Hepatic stellate cell (primary cell): ENCODE data around the gene TRIB2.

ENCODE experiments used
- DNase-seq: peaks from one replicate; pipeline ENCODE4 v3.0.0; 2011; ENCODE audit warnings: low spot score

TRIB2 gene

GRCh38 chr2:12720754-12721378 lies 4.1 kb downstream of the TRIB2 start:
- DNase-seq: no peak

- no peak for DNase-seq
Observed at GRCh38 chr2:12721566-12722446, 5.1 kb downstream of the TRIB2 start.

DNA sequence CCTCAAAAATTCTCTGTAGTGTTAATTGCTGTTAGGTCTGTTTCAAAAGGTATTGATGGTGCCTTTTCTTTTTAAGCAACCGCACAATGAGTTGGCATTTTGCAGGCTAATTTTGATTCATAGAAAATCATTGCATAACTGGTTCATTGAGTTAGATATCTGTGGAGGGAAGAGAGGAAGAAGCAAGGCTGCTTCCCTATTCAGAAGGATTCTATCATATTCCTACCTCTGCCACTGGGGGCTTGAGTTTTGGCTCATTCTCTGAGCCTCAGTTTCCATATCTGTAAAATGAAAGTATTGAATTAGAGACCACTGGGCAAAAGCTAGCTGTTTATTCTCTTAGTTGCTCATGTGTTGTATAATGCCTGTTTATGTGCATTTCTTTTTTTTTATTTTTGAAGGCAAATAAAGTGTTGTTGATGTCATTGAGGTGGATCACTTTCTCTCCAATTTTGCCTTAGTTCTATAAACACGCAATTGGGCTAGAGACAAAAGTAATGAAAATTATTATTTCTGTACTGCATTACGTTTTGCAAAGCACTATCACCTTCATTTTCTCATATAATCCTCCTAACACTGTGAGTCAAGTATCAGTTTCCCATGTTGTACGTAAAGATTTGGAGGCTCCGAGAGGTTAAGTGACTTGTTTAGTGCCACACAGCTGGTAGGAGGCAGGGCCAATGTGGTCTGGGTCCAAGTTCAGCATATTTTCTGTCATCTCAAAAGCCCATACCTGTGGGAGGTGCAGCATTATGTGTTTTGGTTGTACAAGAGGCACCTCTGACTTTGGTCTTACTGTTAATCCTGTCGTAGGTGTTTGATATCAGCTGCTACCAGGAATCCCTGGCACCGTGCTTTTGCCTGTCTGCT lies 5.9 kb downstream of the TRIB2 start:
- DNase-seq: no peak

- DNase-seq: no peak
Observed at GRCh38 chr2:12723736-12724463, 7.2 kb downstream of the TRIB2 start.

GRCh38 chr2:12725233-12726187 lies 8.8 kb downstream of the TRIB2 start:
- DNase-seq: no peak

DNA sequence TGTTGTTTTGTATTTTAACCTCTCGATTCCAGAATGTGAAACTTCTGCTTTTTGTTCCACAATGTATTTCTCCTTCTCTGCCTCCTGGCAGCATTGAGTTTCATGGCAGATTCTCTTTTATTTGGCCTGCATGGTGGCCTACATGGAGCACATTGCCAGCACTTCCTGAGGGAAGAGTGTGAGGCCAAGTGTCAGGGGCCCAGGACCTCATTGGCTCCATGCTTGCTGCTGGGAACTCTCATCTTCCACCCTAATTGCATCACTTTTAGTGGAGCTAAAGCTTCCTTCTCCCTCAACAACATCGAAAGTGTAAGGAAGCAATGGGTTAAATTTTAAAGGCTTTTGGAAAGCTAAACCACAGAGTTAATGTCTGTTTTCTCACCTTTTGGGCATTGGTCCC lies 9.5 kb downstream of the TRIB2 start:
- DNase-seq: no peak

DNA sequence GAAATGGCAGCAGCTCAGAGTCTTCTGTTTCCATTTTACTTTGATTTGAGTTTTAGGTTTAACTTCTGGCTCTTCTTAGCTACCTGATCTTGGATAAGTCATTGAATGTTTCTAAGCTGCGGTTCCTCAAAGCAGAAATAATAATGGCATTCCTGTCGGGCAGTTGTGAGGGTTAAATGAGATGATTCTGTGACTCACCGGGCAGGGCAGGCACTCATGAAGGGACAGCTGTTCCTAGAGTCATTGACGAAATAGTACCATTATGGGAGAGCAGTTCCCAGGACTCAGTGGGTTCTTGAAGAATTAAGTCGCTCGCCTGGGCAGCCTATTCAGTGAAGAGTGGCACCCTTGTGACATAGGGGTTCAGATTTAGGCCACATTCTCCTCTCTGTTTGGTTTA lies 10.3 kb downstream of the TRIB2 start:
- DNase-seq: no peak

DNA sequence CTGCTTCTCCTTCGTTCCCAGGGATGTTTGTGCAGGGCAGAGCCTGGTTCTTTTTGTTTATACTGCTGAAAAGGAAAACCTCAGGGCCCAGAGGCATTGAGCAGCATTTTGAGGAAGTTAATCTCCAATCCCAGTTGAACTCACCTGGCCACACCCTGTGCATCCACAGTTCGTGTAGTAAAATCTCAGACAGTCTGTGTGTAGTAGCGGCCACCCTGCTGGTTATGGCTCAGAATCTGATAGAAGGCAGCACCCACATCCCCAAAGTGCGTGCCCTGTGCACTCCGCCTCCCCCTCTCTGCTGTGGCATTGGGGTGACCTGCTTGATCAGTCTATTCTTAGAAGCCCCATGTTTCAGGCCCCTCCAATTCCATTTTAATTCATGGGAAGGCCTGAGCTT lies 10.9 kb downstream of the TRIB2 start:
- DNase-seq: no peak

DNA sequence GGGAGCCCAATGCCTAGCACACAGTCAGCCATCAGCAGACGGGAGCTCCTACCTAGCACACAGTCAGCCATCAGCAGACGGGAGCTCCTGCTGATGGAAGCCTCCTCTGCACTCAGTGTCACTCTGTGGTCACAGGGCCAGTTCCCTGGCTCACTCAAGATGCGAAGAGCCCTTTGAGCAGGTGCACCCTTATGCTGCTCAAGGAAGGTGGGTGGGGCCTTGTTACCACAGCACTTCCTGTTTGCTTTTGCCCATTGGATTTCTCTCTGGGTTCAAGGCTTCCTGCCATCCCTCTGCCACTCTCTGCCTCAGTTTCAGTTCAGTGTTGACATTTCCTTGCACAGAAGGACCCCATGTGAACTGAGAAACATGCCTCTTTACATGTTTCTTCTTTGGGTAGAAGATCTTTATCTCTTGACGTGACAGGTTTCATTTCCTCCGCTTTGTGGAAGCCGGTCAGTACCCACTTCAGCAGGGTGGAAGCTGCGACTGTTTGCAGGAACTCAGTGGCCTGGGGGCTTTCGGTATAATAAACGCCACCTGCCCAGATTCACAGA lies 11.6 kb downstream of the TRIB2 start:
- no peak for DNase-seq

- DNase-seq: no peak
Observed at GRCh38 chr2:12730265-12730664, 13.5 kb downstream of the TRIB2 start.

DNA sequence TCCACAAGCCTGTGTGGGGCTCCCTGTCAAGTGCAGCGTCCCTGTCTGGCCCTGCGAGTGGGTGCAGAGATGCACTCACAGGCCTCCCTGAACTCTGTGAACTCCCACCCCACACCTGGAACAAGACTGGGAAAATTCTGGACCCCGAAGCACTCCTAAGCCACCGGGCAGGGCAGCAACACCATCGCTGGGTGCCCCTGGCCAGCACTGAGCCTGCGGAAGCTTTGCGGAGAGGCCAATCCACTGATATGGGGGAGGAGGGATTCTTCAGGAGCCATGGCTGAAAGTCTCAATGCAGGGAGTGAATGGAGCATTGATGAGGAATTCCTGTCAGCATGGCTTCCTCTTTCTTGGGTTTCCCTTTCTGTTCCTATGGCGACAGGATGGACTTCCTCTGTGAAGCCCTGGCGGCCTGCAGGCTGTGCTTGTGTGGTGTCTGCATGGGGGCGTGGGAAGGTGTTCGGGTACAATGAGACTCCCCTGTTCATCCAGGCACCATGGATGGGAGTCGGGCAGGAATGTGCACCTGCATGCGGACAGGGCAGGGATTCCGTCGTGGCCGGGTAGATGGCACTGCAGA lies 15.1 kb downstream of the TRIB2 start:
- no peak for DNase-seq

GRCh38 chr2:12732651-12733050 lies 15.9 kb downstream of the TRIB2 start:
- DNase-seq: no peak

DNA sequence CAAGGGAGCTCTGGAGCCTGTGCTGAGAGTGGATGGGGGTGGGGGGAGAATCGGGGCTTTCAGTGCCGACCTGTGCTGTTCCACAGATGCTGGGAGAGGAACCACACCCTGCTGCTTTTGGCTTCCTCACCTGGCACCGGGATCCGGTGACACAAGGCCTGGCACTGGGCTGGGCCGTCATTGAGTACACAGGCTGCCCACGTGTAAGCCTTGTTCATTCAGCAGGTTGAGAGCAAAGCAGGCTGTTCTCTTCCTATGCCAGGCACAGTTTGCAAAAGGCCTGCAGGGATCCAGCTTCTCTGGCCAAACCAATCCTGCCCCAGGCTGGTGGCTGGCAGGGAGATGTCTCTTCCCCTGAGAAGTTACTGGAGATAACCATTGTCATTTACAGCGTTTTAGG lies 17.1 kb downstream of the TRIB2 start:
- no peak for DNase-seq

GRCh38 chr2:12734914-12735654 lies 18.3 kb downstream of the TRIB2 start:
- no peak for DNase-seq

GRCh38 chr2:12737297-12737696 lies 20.6 kb downstream of the TRIB2 start:
- DNase-seq: no peak

GRCh38 chr2:12737738-12738485 lies 21.2 kb downstream of the TRIB2 start:
- DNase-seq: peak; percentile 80

DNA sequence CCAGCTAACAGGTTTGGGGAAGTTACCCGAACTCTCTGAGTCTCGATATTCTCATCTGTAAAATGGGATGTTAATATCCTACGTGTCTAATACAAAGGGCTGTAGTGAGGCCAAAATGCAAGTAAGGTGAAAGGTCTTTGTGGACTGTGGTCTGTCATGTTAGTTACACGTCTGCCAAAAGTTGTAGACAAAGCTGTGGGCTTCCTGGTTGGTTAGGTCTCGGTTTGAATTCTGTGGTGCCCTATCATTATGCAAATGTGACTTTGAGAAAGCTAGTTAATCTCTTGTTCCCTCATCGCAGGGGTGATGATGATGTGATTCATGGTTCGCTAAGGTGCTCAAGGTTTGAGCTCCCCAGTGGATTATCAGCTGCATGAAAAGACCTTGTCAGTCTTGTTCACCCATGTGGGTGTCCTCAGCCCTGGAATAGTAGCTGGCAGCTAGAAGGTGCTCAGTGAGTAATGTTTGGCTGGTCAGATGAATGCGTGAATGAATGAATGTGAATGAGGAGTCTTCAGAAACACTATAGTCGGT lies 23.1 kb downstream of the TRIB2 start:
- DNase-seq: no peak

GRCh38 chr2:12741380-12741779 lies 24.6 kb downstream of the TRIB2 start:
- no peak for DNase-seq
